NB4 (cell line): ENCODE measurements around the gene ROR2.

Source experiments
- MYC ChIP-seq: IDR thresholded peaks from 2 replicates; pipeline ENCODE4 v1.6.1; 2011; ENCODE audit warnings: low read depth, low read length
- POLR2A ChIP-seq: IDR thresholded peaks from 2 replicates; pipeline ENCODE4 v1.6.1; 2011; ENCODE audit warnings: mild to moderate bottlenecking; ENCODE audit not compliant: insufficient read length; ENCODE audit errors: extremely low read depth
- TF ChIP-seq, protein P1 (sequence below): IDR thresholded peaks from one replicate; pipeline ENCODE4 v1.5.1; 2012; ENCODE audit warnings: low read depth, low read length
- TF ChIP-seq, protein P2 (sequence below): IDR thresholded peaks from 2 replicates; pipeline ENCODE4 v1.6.1; 2011; ENCODE audit warnings: low read depth, low read length

DNA sequence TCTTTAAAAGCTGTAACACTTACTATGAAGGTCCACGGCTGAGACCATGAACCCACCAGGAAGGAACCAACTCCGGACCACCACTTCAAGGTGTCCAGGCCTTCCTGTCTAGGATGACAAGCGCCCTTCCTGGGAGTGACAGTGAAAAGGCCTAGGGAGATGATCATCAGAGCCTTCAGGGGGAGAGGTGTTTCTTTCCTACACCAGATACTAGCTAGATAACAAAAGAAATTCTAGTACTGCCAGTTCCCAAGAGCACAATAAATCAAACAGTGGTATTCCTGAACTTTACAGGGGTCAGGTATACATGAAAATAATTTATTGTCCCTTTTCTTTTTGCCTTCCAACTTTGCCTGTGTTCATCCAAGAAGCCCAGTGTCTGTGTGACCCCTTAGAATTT, 432.2 kb downstream of the ROR2 start:
- TF ChIP-seq POLR2A (no peak), MYC (no peak)
- TF ChIP-seq, protein P1, sequence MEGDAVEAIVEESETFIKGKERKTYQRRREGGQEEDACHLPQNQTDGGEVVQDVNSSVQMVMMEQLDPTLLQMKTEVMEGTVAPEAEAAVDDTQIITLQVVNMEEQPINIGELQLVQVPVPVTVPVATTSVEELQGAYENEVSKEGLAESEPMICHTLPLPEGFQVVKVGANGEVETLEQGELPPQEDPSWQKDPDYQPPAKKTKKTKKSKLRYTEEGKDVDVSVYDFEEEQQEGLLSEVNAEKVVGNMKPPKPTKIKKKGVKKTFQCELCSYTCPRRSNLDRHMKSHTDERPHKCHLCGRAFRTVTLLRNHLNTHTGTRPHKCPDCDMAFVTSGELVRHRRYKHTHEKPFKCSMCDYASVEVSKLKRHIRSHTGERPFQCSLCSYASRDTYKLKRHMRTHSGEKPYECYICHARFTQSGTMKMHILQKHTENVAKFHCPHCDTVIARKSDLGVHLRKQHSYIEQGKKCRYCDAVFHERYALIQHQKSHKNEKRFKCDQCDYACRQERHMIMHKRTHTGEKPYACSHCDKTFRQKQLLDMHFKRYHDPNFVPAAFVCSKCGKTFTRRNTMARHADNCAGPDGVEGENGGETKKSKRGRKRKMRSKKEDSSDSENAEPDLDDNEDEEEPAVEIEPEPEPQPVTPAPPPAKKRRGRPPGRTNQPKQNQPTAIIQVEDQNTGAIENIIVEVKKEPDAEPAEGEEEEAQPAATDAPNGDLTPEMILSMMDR = no peak
- TF ChIP-seq, protein P2, sequence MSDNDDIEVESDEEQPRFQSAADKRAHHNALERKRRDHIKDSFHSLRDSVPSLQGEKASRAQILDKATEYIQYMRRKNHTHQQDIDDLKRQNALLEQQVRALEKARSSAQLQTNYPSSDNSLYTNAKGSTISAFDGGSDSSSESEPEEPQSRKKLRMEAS = no peak
